Esophagus squamous epithelium (tissue), 5 donors: ENCODE data around the gene MAPK8IP3. TPM values are rescaled to one million over a fixed set of nuclear protein-coding genes. Genes with fewer than 3 reads are reported as not detected.
"Not testable (repeated sequence)": the region's sequence is repeated elsewhere in the genome, so short reads cannot be mapped to it uniquely, and the experiment has no call there.

Experiments used
- DNase-seq: peaks from one replicate; lab custom pipeline; 2025; lab: John Stamatoyannopoulos, UW
- H3K27ac ChIP-seq, 4 donors: fragments of 200-600 bp; sonication (generic); one replicate each; pipeline ENCODE4 v1.5.1; 2016 to 2019; ENCODE audit warnings: mild to moderate bottlenecking in 1 of 4
- H3K27me3 ChIP-seq, 4 donors: fragments of 200-600 bp; sonication (generic); 1 replicate in 3 of 4; 2 replicates in 1 of 4; pipeline versions ENCODE4 v1.5.1 to v1.6.0; 2017 to 2021; ENCODE audit warnings: antibody characterized with exemption in 1 of 4
- H3K36me3 ChIP-seq, 3 donors: fragments of 200-600 bp; sonication (generic); one replicate each; pipeline ENCODE4 v1.5.1; 2016 to 2019
- H3K4me1 ChIP-seq, 3 donors: fragments of 200-600 bp; sonication (generic); one replicate each; pipeline ENCODE4 v1.5.1; 2017 to 2019
- H3K4me3 ChIP-seq, 4 donors: fragments of 200-600 bp; sonication (generic); 1 replicate in 3 of 4; 2 replicates in 1 of 4; pipeline ENCODE4 v1.5.1; 2016 to 2019; ENCODE audit warnings: mild to moderate bottlenecking in 2 of 4, moderate library complexity in 1 of 4
- H3K9me3 ChIP-seq, 3 donors: fragments of 200-600 bp; sonication (generic); one replicate each; pipeline ENCODE4 v1.5.1; 2016 to 2019
- POLR2A ChIP-seq, 4 donors: fragments of 450-650 bp; IDR thresholded peaks; one replicate each; pipeline ENCODE4 v1.6.1; 2017; ENCODE audit warnings: antibody characterized with exemption in 4 of 4, mild to moderate bottlenecking in 4 of 4, moderate library complexity in 3 of 4
- WGBS, 2 donors: methylation state at CpG; one replicate each; pipeline ENCODE4 v1.1.5; 2018; 5-methylcytosine and 5-hydroxymethylcytosine counted together
- intact Hi-C: fragments of 100-400 bp; cut with DNase I; formaldehyde crosslinking; loops from one replicate; pipeline ENCODE4 v1.15.0; 2022
- total RNA-seq, 4 donors: library from RNA; depleted of rRNA; stranded (reverse); fragments of >200 nt; gene quantifications; one replicate each; pipeline ENCODE4 v1.1.0, GENCODE V29; 2016
- TF ChIP-seq, protein P1 (sequence below), 6 experiments: fragments of 450-650 bp in 4 of 6; fragments of 200-600 bp in 2 of 6; sonication (generic) in 2 of 6; IDR thresholded peaks; one replicate each; pipeline ENCODE4 v1.5.1; 2016 to 2019; ENCODE audit warnings: antibody characterized with exemption in 6 of 6, mild to moderate bottlenecking in 4 of 6, moderate library complexity in 4 of 6
- donor health status: DM: yes; HTN: yes; CAD: no.

The MAPK8IP3 gene
- total RNA-seq, 4 donors from 2014 or later: 8.6 to 37.6 (median 24.7) TPM

GRCh38 chr16:1794908-1795666, 89.1 kb downstream of the MAPK8IP3 start:
- Histone ChIP-seq H3K4me3 (no peak overlapping the region), H3K27me3 (no peaks in the 10 kb centered on the region), H3K36me3 (peaks cover 0 to 26% (median 0%) of the 10 kb centered on the region in 3 donors), H3K9me3 (peaks cover 0 to 15% (median 0%) of the 10 kb centered on the region in 3 donors), H3K27ac (no peak overlapping the region), H3K4me1 (peaks cover 0 to 12% (median 0%) of the 10 kb centered on the region in 3 donors)
- intact Hi-C loops: no loop called here
- no peak for DNase-seq
- 94 to 98% methylated on average over 7 to 13 of the region's 32 CpGs for WGBS, 2 donors
- TF ChIP-seq, protein P1, sequence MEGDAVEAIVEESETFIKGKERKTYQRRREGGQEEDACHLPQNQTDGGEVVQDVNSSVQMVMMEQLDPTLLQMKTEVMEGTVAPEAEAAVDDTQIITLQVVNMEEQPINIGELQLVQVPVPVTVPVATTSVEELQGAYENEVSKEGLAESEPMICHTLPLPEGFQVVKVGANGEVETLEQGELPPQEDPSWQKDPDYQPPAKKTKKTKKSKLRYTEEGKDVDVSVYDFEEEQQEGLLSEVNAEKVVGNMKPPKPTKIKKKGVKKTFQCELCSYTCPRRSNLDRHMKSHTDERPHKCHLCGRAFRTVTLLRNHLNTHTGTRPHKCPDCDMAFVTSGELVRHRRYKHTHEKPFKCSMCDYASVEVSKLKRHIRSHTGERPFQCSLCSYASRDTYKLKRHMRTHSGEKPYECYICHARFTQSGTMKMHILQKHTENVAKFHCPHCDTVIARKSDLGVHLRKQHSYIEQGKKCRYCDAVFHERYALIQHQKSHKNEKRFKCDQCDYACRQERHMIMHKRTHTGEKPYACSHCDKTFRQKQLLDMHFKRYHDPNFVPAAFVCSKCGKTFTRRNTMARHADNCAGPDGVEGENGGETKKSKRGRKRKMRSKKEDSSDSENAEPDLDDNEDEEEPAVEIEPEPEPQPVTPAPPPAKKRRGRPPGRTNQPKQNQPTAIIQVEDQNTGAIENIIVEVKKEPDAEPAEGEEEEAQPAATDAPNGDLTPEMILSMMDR (IDR thresholded peaks at IDR 0.05): no peak
- no peak for TF ChIP-seq POLR2A (IDR thresholded peaks at IDR 0.05)

GRCh38 chr16:1799263-1799662, 93.3 kb downstream of the MAPK8IP3 start:
- H3K4me3 ChIP-seq, DNase-seq, H3K27me3 ChIP-seq, H3K36me3 ChIP-seq, H3K27ac ChIP-seq, H3K4me1 ChIP-seq, intact Hi-C loops: not testable (repeated sequence)
- peaks cover 0 to 15% (median 0%) of the 10 kb centered on the region in 3 donors for H3K9me3 ChIP-seq
- WGBS, 2 donors: 81 to 84% methylated on average over 5 of the region's 5 CpGs

DNA sequence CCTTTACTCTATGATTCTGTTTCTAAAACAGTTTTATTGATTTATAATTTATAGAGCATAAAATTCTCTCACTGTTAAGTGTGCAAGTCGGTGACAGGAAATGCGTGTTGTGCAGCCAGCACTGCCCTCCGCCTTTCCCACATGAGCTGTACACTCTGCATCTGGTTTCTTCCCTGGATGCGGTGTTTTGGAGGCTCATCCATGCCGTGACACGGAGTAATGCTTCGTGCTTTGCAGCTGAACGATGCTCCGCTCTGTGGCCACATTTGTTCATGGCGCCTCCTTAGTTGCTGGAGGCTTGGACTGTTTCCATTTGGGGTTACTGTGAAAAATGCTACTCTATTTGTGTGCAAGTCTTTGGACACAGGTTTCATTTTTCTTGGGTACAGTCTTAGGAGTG, 94.7 kb downstream of the MAPK8IP3 start:
- WGBS, 2 donors: 77 to 83% methylated on average over 10 of the region's 10 CpGs
- Histone ChIP-seq H3K27ac (no peak overlapping the region), H3K4me3 (no peak overlapping the region), H3K36me3 (no peaks in the 10 kb centered on the region), H3K9me3 (peaks cover 0 to 15% (median 0%) of the 10 kb centered on the region in 3 donors), H3K4me1 (no peaks in the 10 kb centered on the region), H3K27me3 (no peaks in the 10 kb centered on the region)
- DNase-seq: no peak
- intact Hi-C loops: no loop called here
- no peak for TF ChIP-seq POLR2A (IDR thresholded peaks at IDR 0.05)
- TF ChIP-seq, protein P1 (IDR thresholded peaks at IDR 0.05): no peak

DNA sequence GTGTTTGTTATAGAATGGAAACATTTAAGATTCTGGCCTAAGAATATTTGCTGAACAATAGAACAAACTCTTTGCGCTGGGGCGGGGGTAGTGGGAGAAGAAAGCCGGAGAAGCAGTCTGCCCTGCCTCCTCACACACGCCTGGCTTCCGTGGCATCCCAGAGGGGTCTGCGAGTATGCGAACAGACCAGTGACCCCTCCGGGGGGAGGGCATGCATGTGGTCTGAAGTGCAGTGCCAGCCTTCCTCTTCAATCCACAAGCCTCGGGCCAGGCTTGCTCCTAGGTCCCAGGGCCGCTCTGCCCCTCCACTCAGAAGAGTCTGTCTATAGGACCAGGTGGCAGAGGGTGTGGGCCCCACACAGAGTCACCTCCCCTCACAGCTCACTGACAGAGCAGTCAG, 101.6 kb downstream of the MAPK8IP3 start:
- no peak overlapping the region for H3K27ac ChIP-seq
- no peaks in the 10 kb centered on the region for H3K27me3 ChIP-seq
- TF ChIP-seq, protein P1 (IDR thresholded peaks at IDR 0.05): no peak
- no peak for TF ChIP-seq POLR2A (IDR thresholded peaks at IDR 0.05)
- H3K4me3 ChIP-seq: no peak overlapping the region
- DNase-seq: no peak
- intact Hi-C loops: no loop called here
- H3K9me3 ChIP-seq: no peaks in the 10 kb centered on the region
- H3K36me3 ChIP-seq: peaks cover 11 to 54% (median 11%) of the 10 kb centered on the region in 3 donors
- peaks cover 0 to 5% (median under 1%) of the 10 kb centered on the region in 3 donors for H3K4me1 ChIP-seq
- 87 to 92% methylated on average over 9 to 10 of the region's 10 CpGs for WGBS, 2 donors

- WGBS, 2 donors: 75 to 93% methylated on average over 4 to 5 of the region's 18 CpGs
- no peak for DNase-seq
- peaks cover 0 to 11% (median 6%) of the 10 kb centered on the region in 3 donors for H3K4me1 ChIP-seq
- H3K9me3 ChIP-seq: no peaks in the 10 kb centered on the region
- intact Hi-C loops: no loop called here
- no peaks in the 10 kb centered on the region for H3K27me3 ChIP-seq
- no peak overlapping the region for H3K27ac ChIP-seq
- no peak overlapping the region for H3K4me3 ChIP-seq
- H3K36me3 ChIP-seq: peaks cover 11 to 56% (median 11%) of the 10 kb centered on the region in 3 donors
- no peak for TF ChIP-seq POLR2A (IDR thresholded peaks at IDR 0.05)
- TF ChIP-seq, protein P1 (IDR thresholded peaks at IDR 0.05): no peak
Measured at GRCh38 chr16:1808691-1809090, 102.7 kb downstream of the MAPK8IP3 start.
